Mucosa of descending colon (tissue), 3 donors: ENCODE measurements around the gene SLC16A3. TPM values are rescaled to one million over a fixed set of nuclear protein-coding genes. Genes with fewer than 3 reads are reported as not detected.

Source experiments
- ATAC-seq: fragments of 200-7000 bp; cut with Tn5 transposase; one replicate; pipeline ENCODE4 v1.9.1; 2020; ENCODE audit warnings: mild to moderate bottlenecking, moderate library complexity
- DNase-seq, 3 donors: peaks; one replicate each; pipeline ENCODE4 v3.0.0-alpha.2; 2020
- H3K36me3 ChIP-seq: fragments of 200-600 bp; one replicate; pipeline ENCODE4 v1.8.0; 2021; ENCODE audit warnings: low read depth, mild to moderate bottlenecking
- H3K4me1 ChIP-seq: fragments of 200-600 bp; one replicate; pipeline ENCODE4 v1.8.0; 2021; ENCODE audit warnings: low read depth, mild to moderate bottlenecking
- H3K4me3 ChIP-seq: fragments of 200-600 bp; one replicate; pipeline ENCODE4 v1.8.0; 2021; ENCODE audit warnings: mild to moderate bottlenecking
- H3K9me3 ChIP-seq: fragments of 200-600 bp; one replicate; pipeline ENCODE4 v1.8.0; 2021; ENCODE audit warnings: mild to moderate bottlenecking
- intact Hi-C, 2 donors: fragments of 100-400 bp; cut with DNase I in 1 of 2; cut with micrococcal nuclease in 1 of 2; formaldehyde crosslinking; loops; one replicate each; pipeline versions ENCODE4 v1.11.0 to v1.11.1; 2022; cut with DNase I, micrococcal nuclease
- total RNA-seq, 3 donors: library from RNA; stranded (reverse); fragmentation: NEBNext Ultra II Directional in 2 of 3; extraction: Animal tissue kit (Norgen Biotek cat#: 25700) in 2 of 3; gene quantifications; one replicate each; pipeline versions ENCODE4 v1.2.1 to v1.2.4, GENCODE V29; 2021 to 2023
- TF ChIP-seq, protein P1 (sequence below): fragments of 200-600 bp; IDR thresholded peaks from one replicate; pipeline ENCODE4 v1.8.0; 2022; ENCODE audit warnings: antibody characterized with exemption, mild to moderate bottlenecking
- donor health status: DM: no; HTN: no; CAD: no; lungs with moderate emphysema.
- donor health status: DM: no; HTN: no; CAD: no.
- donor health status: DM: no; HTN: yes; CAD: no.

Gene SLC16A3
- total RNA-seq, 3 donors from 2014 or later, result 41.0 to 150 (median 104) TPM

GRCh38 chr17:82229698-82230608, 1.1 kb downstream of the SLC16A3 start:
- intact Hi-C loops, result loop anchor here in 1 of 2 donors (10.0 kb wide), 1 partner anchor 95 kb away; no protein-coding TSS in a partner anchor

DNA sequence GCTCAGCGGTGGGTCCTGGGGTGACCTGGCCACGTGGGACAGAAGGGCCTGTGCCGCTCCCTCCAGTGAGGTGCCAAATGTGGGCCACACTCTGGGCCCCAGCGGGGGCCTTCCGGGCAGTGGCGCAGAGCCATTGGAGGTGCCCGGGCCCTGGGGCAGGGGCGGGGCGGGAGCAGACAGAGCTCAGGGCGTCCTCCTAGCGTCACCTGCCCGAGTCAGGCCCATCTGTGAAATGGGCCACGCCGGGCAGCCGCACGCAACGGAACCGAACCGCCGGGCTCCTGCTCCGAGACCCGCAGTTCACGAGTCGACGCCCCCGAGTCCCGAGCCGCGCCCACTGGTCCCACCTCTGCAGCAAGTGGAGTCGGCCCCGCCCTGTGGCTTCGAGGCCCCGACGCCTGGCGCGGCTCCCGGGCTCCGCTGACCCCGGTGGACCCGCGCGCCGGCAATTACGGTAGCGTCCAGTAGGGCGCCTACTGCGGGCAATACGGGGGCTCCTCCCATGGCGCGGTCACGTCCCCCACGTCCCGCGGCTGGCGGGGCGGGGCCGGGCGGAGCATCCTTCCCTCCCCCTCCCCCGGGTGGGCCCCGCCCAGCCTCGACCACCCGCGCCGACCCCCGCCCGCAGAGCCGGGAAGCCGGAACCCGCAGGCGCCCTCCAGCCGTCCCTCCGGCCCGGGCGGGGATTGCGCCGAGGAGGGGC, 1.9 kb downstream of the SLC16A3 start:
- no peaks in the 10 kb centered on the region for H3K36me3 ChIP-seq
- ATAC-seq, result peak; percentile 70
- peaks cover 49% of the 10 kb centered on the region for H3K4me1 ChIP-seq
- DNase-seq, result peak; percentile 93 to 94 (median 94)
- intact Hi-C loops, result loop anchor here in 1 of 2 donors (10.0 kb wide), 1 partner anchor 94 kb away; no protein-coding TSS in a partner anchor
- TF ChIP-seq, protein P1, sequence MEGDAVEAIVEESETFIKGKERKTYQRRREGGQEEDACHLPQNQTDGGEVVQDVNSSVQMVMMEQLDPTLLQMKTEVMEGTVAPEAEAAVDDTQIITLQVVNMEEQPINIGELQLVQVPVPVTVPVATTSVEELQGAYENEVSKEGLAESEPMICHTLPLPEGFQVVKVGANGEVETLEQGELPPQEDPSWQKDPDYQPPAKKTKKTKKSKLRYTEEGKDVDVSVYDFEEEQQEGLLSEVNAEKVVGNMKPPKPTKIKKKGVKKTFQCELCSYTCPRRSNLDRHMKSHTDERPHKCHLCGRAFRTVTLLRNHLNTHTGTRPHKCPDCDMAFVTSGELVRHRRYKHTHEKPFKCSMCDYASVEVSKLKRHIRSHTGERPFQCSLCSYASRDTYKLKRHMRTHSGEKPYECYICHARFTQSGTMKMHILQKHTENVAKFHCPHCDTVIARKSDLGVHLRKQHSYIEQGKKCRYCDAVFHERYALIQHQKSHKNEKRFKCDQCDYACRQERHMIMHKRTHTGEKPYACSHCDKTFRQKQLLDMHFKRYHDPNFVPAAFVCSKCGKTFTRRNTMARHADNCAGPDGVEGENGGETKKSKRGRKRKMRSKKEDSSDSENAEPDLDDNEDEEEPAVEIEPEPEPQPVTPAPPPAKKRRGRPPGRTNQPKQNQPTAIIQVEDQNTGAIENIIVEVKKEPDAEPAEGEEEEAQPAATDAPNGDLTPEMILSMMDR, result peak; percentile 48
- H3K4me3 ChIP-seq, result peak overlapping the region; percentile 14
- no peaks in the 10 kb centered on the region for H3K9me3 ChIP-seq

More at GRCh38 chr17:82229698-82230608, 1.1 kb downstream of the SLC16A3 start:
- H3K4me1 ChIP-seq, result peaks cover 43% of the 10 kb centered on the region
- H3K9me3 ChIP-seq, result no peaks in the 10 kb centered on the region
- peak overlapping the region; percentile 51 for H3K4me3 ChIP-seq
- TF ChIP-seq, protein P1, result no peak
- ATAC-seq (no peak), DNase-seq (peak in 2 of 3 donors; percentile 63 to 73)
- H3K36me3 ChIP-seq, result no peaks in the 10 kb centered on the region

DNA sequence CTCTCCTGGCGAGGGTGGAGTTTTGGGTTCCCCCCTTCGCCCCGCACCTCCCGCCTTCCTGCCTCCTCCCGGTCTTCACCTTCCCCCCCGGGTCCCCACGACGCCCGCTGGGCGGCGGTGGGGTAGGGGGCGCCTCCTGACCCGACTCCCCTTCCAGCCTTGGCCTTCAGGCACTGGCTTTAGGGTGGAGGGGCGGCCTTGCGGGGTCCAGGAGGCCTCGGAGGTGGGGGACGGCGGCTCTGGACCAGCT, 2.4 kb downstream of the SLC16A3 start:
- no peaks in the 10 kb centered on the region for H3K9me3 ChIP-seq
- H3K36me3 ChIP-seq, result no peaks in the 10 kb centered on the region
- intact Hi-C loops, result loop anchor here in 1 of 2 donors (10.0 kb wide), 1 partner anchor 94 kb away; no protein-coding TSS in a partner anchor
- DNase-seq, result no peak
- TF ChIP-seq, protein P1, result no peak
- H3K4me3 ChIP-seq, result peak overlapping the region; percentile 14
- peak; percentile 29 for ATAC-seq
- H3K4me1 ChIP-seq, result peaks cover 54% of the 10 kb centered on the region

- Histone ChIP-seq H3K4me3 (peak overlapping the region; percentile 14), H3K36me3 (no peaks in the 10 kb centered on the region), H3K4me1 (peaks cover 58% of the 10 kb centered on the region), H3K9me3 (no peaks in the 10 kb centered on the region)
- ATAC-seq, result peak; percentile 46
- intact Hi-C loops, result loop anchor here in 1 of 2 donors (10.0 kb wide), 1 partner anchor 93 kb away; no protein-coding TSS in a partner anchor
- TF ChIP-seq, protein P1, result no peak
- peak; percentile 81 to 92 (median 87) for DNase-seq
These were observed 2.9 kb downstream of the SLC16A3 start for GRCh38 chr17:82231562-82232321.

DNA sequence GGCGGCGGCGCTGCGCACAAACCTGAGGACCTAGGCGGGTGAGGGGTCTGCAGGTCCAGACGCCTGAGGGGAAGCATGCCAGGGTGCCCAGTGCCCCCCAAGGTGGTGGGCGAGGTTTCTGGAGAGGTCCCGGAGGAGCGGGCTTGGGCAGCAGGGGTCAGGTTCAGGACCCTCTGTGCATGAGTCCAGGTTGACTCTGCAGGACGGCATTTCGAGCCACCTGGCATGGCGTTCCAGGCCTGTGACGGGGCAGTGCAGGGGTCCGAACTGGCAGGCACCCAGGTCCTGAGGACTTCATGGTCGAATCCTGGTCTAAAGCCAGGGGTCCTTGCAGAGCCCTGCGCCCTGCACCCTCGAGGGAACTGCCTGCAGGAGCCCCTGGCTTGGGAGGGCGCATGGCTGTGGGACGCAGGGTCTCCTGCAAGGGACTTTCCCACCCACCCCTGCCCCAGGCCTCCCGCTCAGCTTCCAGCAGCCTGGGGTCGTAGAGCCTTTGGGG, 3.5 kb downstream of the SLC16A3 start:
- TF ChIP-seq, protein P1, result no peak
- ATAC-seq (no peak), DNase-seq (no peak)
- H3K4me1 ChIP-seq, result peaks cover 58% of the 10 kb centered on the region
- H3K36me3 ChIP-seq, result no peaks in the 10 kb centered on the region
- no peaks in the 10 kb centered on the region for H3K9me3 ChIP-seq
- H3K4me3 ChIP-seq, result no peak overlapping the region
- intact Hi-C loops, result loop anchor here in 1 of 2 donors (10.0 kb wide), 1 partner anchor 92 kb away; no protein-coding TSS in a partner anchor
